ENCODE measurements around the gene TEX11.
"Not testable (repeated sequence)": the region's sequence is repeated elsewhere in the genome, so short reads cannot be mapped to it uniquely, and the experiment has no call there.

DNA sequence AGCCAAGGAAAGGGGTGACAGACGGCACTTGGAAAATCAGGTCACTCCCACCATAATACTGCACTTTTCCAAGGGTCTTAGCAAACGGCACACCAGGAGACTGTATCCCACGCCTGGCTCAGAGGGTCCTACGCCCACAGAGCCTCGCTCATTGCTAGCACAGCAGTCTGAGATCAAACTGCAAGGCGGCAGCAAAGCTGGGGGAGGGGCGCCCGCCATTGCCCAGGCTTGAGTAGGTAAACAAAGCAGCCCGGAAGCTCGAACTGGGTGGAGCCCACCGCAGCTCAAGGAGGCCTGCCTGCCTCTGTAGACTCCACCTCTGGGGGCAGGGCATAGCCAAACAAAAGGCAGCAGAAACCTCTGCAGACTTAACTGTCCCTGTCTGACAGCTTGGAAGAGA, 247.4 kb downstream of the TEX11 start:
- TF ChIP-seq POLR2A (IDR thresholded peaks at IDR 0.05; ENCODE audit: extremely low read depth, insufficient read length) = not testable (repeated sequence)
- TF ChIP-seq, protein P1, sequence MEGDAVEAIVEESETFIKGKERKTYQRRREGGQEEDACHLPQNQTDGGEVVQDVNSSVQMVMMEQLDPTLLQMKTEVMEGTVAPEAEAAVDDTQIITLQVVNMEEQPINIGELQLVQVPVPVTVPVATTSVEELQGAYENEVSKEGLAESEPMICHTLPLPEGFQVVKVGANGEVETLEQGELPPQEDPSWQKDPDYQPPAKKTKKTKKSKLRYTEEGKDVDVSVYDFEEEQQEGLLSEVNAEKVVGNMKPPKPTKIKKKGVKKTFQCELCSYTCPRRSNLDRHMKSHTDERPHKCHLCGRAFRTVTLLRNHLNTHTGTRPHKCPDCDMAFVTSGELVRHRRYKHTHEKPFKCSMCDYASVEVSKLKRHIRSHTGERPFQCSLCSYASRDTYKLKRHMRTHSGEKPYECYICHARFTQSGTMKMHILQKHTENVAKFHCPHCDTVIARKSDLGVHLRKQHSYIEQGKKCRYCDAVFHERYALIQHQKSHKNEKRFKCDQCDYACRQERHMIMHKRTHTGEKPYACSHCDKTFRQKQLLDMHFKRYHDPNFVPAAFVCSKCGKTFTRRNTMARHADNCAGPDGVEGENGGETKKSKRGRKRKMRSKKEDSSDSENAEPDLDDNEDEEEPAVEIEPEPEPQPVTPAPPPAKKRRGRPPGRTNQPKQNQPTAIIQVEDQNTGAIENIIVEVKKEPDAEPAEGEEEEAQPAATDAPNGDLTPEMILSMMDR (IDR thresholded peaks at IDR 0.05; ENCODE audit: low read depth, low read length) = not testable (repeated sequence)

Measured in NB4 (cell line).